Spleen (tissue), 11 donors: ENCODE data around the gene RNF126. TPM values are rescaled to one million over a fixed set of nuclear protein-coding genes. Genes with fewer than 3 reads are reported as not detected.
A peak's percentile ranks its signal among the peaks of the same experiment; 100 is the strongest.

Experiments used
- DNase-seq: peaks from one replicate; pipeline ENCODE4 v3.0.0-alpha.2; 2020
- H3K27ac ChIP-seq, 8 donors: fragments of 200-600 bp; sonication (generic) in 7 of 8; 1 replicate in 4 of 8; 2 replicates in 4 of 8; pipeline versions ENCODE4 v1.5.0 to v1.8.0; 2016 to 2021; ENCODE audit warnings: inconsistent platforms in 4 of 8, mild to moderate bottlenecking in 4 of 8, moderate library complexity in 1 of 8
- H3K27me3 ChIP-seq, 7 donors: fragments of 200-600 bp; sonication (generic) in 6 of 7; replicated peaks in 1 of 7; 1 replicate in 4 of 7; 2 replicates in 3 of 7; pipeline versions ENCODE4 v1.5.0 to v1.8.0; 2016 to 2021; ENCODE audit warnings: inconsistent platforms in 3 of 7, mild to moderate bottlenecking in 1 of 7
- H3K36me3 ChIP-seq, 6 donors: fragments of 200-600 bp; sonication (generic) in 5 of 6; 1 replicate in 4 of 6; 2 replicates in 2 of 6; pipeline versions ENCODE4 v1.5.0 to v1.8.0; 2016 to 2021; ENCODE audit warnings: inconsistent platforms in 2 of 6
- H3K4me1 ChIP-seq, 6 donors: fragments of 200-600 bp; sonication (generic) in 5 of 6; 1 replicate in 3 of 6; 2 replicates in 3 of 6; pipeline versions ENCODE4 v1.5.0 to v1.8.0; 2016 to 2021; ENCODE audit warnings: inconsistent platforms in 3 of 6
- H3K4me3 ChIP-seq, 8 donors: fragments of 200-600 bp; sonication (generic) in 7 of 8; 1 replicate in 4 of 8; 2 replicates in 4 of 8; pipeline versions ENCODE4 v1.5.0 to v1.8.0; 2016 to 2021; ENCODE audit warnings: inconsistent platforms in 4 of 8, mild to moderate bottlenecking in 4 of 8, moderate library complexity in 2 of 8
- H3K9me3 ChIP-seq, 8 donors: fragments of 200-600 bp; sonication (generic) in 7 of 8; 1 replicate in 4 of 8; 2 replicates in 4 of 8; pipeline versions ENCODE4 v1.5.0 to v1.8.0; 2016 to 2021; ENCODE audit warnings: inconsistent platforms in 4 of 8
- CTCF ChIP-seq, 11 experiments: fragments of 200-600 bp in 7 of 11; fragments of 450-650 bp in 4 of 11; sonication (generic) in 4 of 11; IDR thresholded peaks in 8 of 11; conservative IDR thresholded peaks in 3 of 11; 1 replicate in 7 of 11; 2 replicates in 4 of 11; pipeline versions ENCODE4 v1.4.0 to v1.8.0; 2016 to 2021; ENCODE audit warnings: antibody characterized with exemption in 11 of 11, inconsistent platforms in 4 of 11, mild to moderate bottlenecking in 1 of 11
- POLR2A ChIP-seq, 3 donors: fragments of 450-650 bp; IDR thresholded peaks; one replicate each; pipeline ENCODE4 v1.5.1; 2017; ENCODE audit warnings: antibody characterized with exemption in 3 of 3, mild to moderate bottlenecking in 1 of 3
- POLR2AphosphoS5 ChIP-seq, 3 donors: sonication (generic); formaldehyde crosslinking; IDR thresholded peaks; one replicate each; pipeline ENCODE4 v1.5.1; 2017; ENCODE audit warnings: antibody characterized with exemption in 3 of 3
- WGBS, 5 donors: extraction: QIAGEN DNeasy Blood & Tissue Kit in 3 of 5; methylation state at CpG; one replicate each; pipeline versions ENCODE4 v1.1.5 to v1.1.7; 2013 to 2018; 5-methylcytosine and 5-hydroxymethylcytosine counted together
- intact Hi-C: fragments of 100-400 bp; cut with DNase I; formaldehyde crosslinking; loops from one replicate; pipeline ENCODE4 v1.15.0; 2023; ENCODE audit warnings: low total_unique reads
- polyA plus RNA-seq, 3 donors: library from polyadenylated mRNA; stranded (reverse); fragments of 200-250 nt; gene quantifications; one replicate each; pipeline ENCODE4 v1.2.1, GENCODE V29; 2013
- total RNA-seq, 7 donors: library from RNA; depleted of rRNA in 3 of 7; stranded (reverse); fragments of >200 nt in 3 of 7; fragmentation: NEBNext Ultra II Directional in 4 of 7; extraction: Animal tissue kit (Norgen Biotek cat#: 25700) in 4 of 7; gene quantifications; one replicate each; pipeline versions ENCODE4 v1.1.0 to v1.2.1, GENCODE V29; 2016 to 2021
- donor health status: healthy with polysubstance abuse.
- donor health status: DM: no; HTN: no; CAD: no; lungs with moderate emphysema.
- donor health status: DM: no; HTN: no; CAD: no.
- donor health status: Bipolar disorder and iron deficiency.
- donor health status: healthy.
- donor health status: DM: no; HTN: no; CAD: no.
- donor health status: DM: yes; HTN: yes; CAD: no.

RNF126 gene
- total and polyA plus RNA-seq, 10 donors = 38.1 to 95.1 (median 54.8) TPM

GRCh38 chr19:611481-611868, 51.5 kb downstream of the RNF126 start:
- H3K27ac ChIP-seq = peak overlapping the region; percentile 61 to 89 (median 86)
- WGBS, 5 donors = 43 to 59% (median 55%) methylated on average over 13 of the region's 13 CpGs
- no peak for DNase-seq
- intact Hi-C loops = no loop called here
- peaks cover 22 to 45% (median 39%) of the 10 kb centered on the region in 6 donors for H3K4me1 ChIP-seq
- H3K36me3 ChIP-seq = no peaks in the 10 kb centered on the region
- no peaks in the 10 kb centered on the region for H3K9me3 ChIP-seq
- H3K4me3 ChIP-seq = peak overlapping the region in 3 of 8 donors; percentile 40 to 71 (median 48)
- TF ChIP-seq CTCF (IDR thresholded peaks at IDR 0.05 in 8 of 11, conservative IDR thresholded peaks at IDR 0.05 in 3 of 11) (no peak), POLR2A (IDR thresholded peaks at IDR 0.05) (no peak), POLR2AphosphoS5 (IDR thresholded peaks at IDR 0.05) (no peak)
- peaks cover 0 to 22% (median 0%) of the 10 kb centered on the region in 7 donors for H3K27me3 ChIP-seq

- WGBS, 5 donors = 17 to 36% (median 23%) methylated on average over 35 to 36 of the region's 36 CpGs
- intact Hi-C loops = no loop called here
- H3K4me3 ChIP-seq = peak overlapping the region; percentile 19 to 71 (median 38)
- H3K4me1 ChIP-seq = peaks cover 22 to 42% (median 38%) of the 10 kb centered on the region in 6 donors
- no peak for TF ChIP-seq POLR2A (IDR thresholded peaks at IDR 0.05)
- TF ChIP-seq POLR2AphosphoS5 (IDR thresholded peaks at IDR 0.05) = peak; percentile 57 to 84 (median 75)
- no peak for TF ChIP-seq CTCF (IDR thresholded peaks at IDR 0.05 in 8 of 11, conservative IDR thresholded peaks at IDR 0.05 in 3 of 11)
- DNase-seq = peak; percentile 90
- no peaks in the 10 kb centered on the region for H3K36me3 ChIP-seq
- H3K27me3 ChIP-seq = peaks cover 0 to 18% (median 0%) of the 10 kb centered on the region in 7 donors
- no peaks in the 10 kb centered on the region for H3K9me3 ChIP-seq
- peak overlapping the region; percentile 61 to 89 (median 86) for H3K27ac ChIP-seq
Measured at GRCh38 chr19:610801-611480, 52.1 kb downstream of the RNF126 start.

- WGBS, 5 donors = 6 to 40% (median 33%) methylated on average over 9 to 38 of the region's 38 CpGs
- H3K4me3 ChIP-seq = peak overlapping the region; percentile 19 to 71 (median 38)
- DNase-seq = peak; percentile 84
- H3K36me3 ChIP-seq = no peaks in the 10 kb centered on the region
- no peaks in the 10 kb centered on the region for H3K9me3 ChIP-seq
- H3K4me1 ChIP-seq = peaks cover 22 to 37% (median 34%) of the 10 kb centered on the region in 6 donors
- H3K27ac ChIP-seq = peak overlapping the region; percentile 61 to 89 (median 86)
- H3K27me3 ChIP-seq = peaks cover 0 to 13% (median 0%) of the 10 kb centered on the region in 7 donors
- intact Hi-C loops = no loop called here
- peak in 1 of 11 experiments; percentile 8 for TF ChIP-seq CTCF (IDR thresholded peaks at IDR 0.05 in 8 of 11, conservative IDR thresholded peaks at IDR 0.05 in 3 of 11)
- peak in 1 of 3 donors; percentile 42 for TF ChIP-seq POLR2AphosphoS5 (IDR thresholded peaks at IDR 0.05)
- TF ChIP-seq POLR2A (IDR thresholded peaks at IDR 0.05) = no peak
Measured at GRCh38 chr19:610071-610800, 52.8 kb downstream of the RNF126 start.

GRCh38 chr19:609004-609346, 54.0 kb downstream of the RNF126 start:
- intact Hi-C loops = no loop called here
- Histone ChIP-seq H3K27ac (peak overlapping the region in 7 of 8 donors; percentile 61 to 89 (median 86)), H3K36me3 (no peaks in the 10 kb centered on the region), H3K4me3 (peak overlapping the region in 1 of 8 donors; percentile 71), H3K9me3 (no peaks in the 10 kb centered on the region), H3K27me3 (peaks cover 0 to 13% (median 0%) of the 10 kb centered on the region in 7 donors), H3K4me1 (peaks cover 22 to 37% (median 34%) of the 10 kb centered on the region in 6 donors)
- TF ChIP-seq CTCF (IDR thresholded peaks at IDR 0.05 in 8 of 11, conservative IDR thresholded peaks at IDR 0.05 in 3 of 11) (no peak), POLR2AphosphoS5 (IDR thresholded peaks at IDR 0.05) (peak; percentile 57 to 86 (median 68))
- DNase-seq = peak; percentile 88
- WGBS, 5 donors = 38 to 69% (median 47%) methylated on average over 6 to 22 of the region's 22 CpGs; no CpG with 5 or more reads in 1 of the 5 donors
